H1 (cell line): Measurements from ENCODE around the gene TIFAB.

Experiments
- EP300 ChIP-seq, 2 experiments: IDR thresholded peaks; 1 replicate in 1 of 2; 2 replicates in 1 of 2; pipeline ENCODE4 v1.6.1; 2011 to 2012; ENCODE audit warnings: low read depth in 2 of 2, low read length in 2 of 2, mild to moderate bottlenecking in 2 of 2, borderline replicate concordance in 1 of 2, inconsistent platforms in 1 of 2, moderate library complexity in 1 of 2
- KDM1A ChIP-seq: fragments of 200-600, 300-600 bp; sonication (generic); IDR thresholded peaks from 2 replicates; pipeline ENCODE4 v1.7.1; 2016; ENCODE audit warnings: mild to moderate bottlenecking, low read length, borderline replicate concordance
- POLR2A ChIP-seq, 2 experiments: IDR thresholded peaks; 1 replicate in 1 of 2; 2 replicates in 1 of 2; pipeline ENCODE4 v1.6.1; 2011; ENCODE audit warnings: low read depth in 2 of 2, low read length in 2 of 2, mild to moderate bottlenecking in 2 of 2; ENCODE audit errors: control extremely low read depth in 1 of 2
- POLR2AphosphoS5 ChIP-seq: IDR thresholded peaks from 2 replicates; pipeline ENCODE4 v1.6.1; 2011; ENCODE audit warnings: low read depth, low read length
- TF ChIP-seq, protein P1 (sequence below), 3 experiments: IDR thresholded peaks; 1 replicate in 2 of 3; 2 replicates in 1 of 3; pipeline versions ENCODE4 v1.5.1 to v1.6.1; 2011; ENCODE audit warnings: low read length in 3 of 3, mild to moderate bottlenecking in 3 of 3, inconsistent platforms in 2 of 3, low read depth in 1 of 3, moderate library complexity in 1 of 3; ENCODE audit not compliant: insufficient read depth in 1 of 3; ENCODE audit errors: control extremely low read depth in 1 of 3

DNA sequence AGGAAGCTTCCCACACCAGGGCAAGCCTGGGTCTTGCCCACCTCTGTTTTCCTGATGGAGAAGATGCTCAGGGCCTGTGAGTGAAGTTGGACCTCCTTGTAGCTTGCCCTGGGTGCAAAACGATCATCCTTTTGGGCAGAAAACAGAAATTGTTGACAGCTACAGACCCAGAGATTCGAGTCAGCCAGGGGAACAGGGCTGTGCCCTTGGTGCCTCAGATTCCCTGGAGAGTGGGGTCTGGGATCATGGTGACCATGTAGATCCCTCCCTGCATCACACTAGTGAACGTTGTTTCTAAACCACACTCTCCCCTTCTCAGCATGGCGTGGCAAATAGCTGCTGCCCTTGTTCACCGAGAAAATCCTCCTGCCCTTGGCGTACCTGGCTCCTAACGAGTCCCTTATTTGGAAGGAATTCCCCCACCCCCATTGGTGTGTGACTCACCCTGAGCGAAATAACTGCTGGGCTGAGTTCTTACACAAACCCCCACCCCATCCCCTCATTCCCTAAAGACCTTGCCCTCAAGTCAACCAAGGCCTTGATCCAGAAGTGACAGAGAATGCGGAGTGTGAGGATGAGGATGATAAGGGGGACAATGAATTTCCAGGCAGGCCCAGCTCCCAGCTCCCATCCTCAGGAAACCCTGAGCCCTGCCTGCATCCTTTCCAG, 3.9 kb downstream of the TIFAB start:
- TF ChIP-seq, protein P1, sequence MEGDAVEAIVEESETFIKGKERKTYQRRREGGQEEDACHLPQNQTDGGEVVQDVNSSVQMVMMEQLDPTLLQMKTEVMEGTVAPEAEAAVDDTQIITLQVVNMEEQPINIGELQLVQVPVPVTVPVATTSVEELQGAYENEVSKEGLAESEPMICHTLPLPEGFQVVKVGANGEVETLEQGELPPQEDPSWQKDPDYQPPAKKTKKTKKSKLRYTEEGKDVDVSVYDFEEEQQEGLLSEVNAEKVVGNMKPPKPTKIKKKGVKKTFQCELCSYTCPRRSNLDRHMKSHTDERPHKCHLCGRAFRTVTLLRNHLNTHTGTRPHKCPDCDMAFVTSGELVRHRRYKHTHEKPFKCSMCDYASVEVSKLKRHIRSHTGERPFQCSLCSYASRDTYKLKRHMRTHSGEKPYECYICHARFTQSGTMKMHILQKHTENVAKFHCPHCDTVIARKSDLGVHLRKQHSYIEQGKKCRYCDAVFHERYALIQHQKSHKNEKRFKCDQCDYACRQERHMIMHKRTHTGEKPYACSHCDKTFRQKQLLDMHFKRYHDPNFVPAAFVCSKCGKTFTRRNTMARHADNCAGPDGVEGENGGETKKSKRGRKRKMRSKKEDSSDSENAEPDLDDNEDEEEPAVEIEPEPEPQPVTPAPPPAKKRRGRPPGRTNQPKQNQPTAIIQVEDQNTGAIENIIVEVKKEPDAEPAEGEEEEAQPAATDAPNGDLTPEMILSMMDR (IDR thresholded peaks at IDR 0.05; ENCODE audit: control extremely low read depth in 1 of 3, insufficient read depth in 1 of 3, low read depth in 1 of 3, low read length in 3 of 3): no peak
- TF ChIP-seq POLR2A (IDR thresholded peaks at IDR 0.05; ENCODE audit: control extremely low read depth in 1 of 2, low read depth in 2 of 2, low read length in 2 of 2): no peak
- TF ChIP-seq KDM1A: no peak
- TF ChIP-seq POLR2AphosphoS5: no peak
- TF ChIP-seq EP300 (IDR thresholded peaks at IDR 0.05; ENCODE audit: borderline replicate concordance in 1 of 2, low read depth in 2 of 2, low read length in 2 of 2): no peak
